CD14-positive monocyte (primary cell): ENCODE data around the gene NPAS2. TPM values are rescaled to one million over a fixed set of nuclear protein-coding genes. Genes with fewer than 3 reads are reported as not detected.

Experiments used
- DNase-seq, 3 donors: peaks; one replicate each; pipeline ENCODE4 v3.0.0-alpha.2; 2011 to 2022
- H2AFZ ChIP-seq: 2 replicates; pipeline ENCODE4 v1.6.0; 2012; ENCODE audit warnings: mild to moderate bottlenecking, low read depth, low read length, inconsistent platforms; ENCODE audit not compliant: insufficient read depth, poor library complexity, severe bottlenecking
- H3K27ac ChIP-seq, 2 donors: 1 replicate in 1 of 2; 2 replicates in 1 of 2; pipeline ENCODE4 v1.5.1; 2012 to 2013; ENCODE audit warnings: low read length in 2 of 2, control low read depth in 1 of 2, inconsistent platforms in 1 of 2, low read depth in 1 of 2, mild to moderate bottlenecking in 1 of 2
- H3K27me3 ChIP-seq, 2 donors: one replicate each; pipeline versions ENCODE4 v1.6.0 to v1.6.1; 2011 to 2013; ENCODE audit warnings: low read length in 2 of 2; ENCODE audit not compliant: control insufficient read depth in 2 of 2, insufficient read depth in 2 of 2
- H3K36me3 ChIP-seq, 2 donors: replicated peaks in 1 of 2; 1 replicate in 1 of 2; 2 replicates in 1 of 2; pipeline versions ENCODE4 v1.5.1 to v1.6.1; 2012 to 2013; ENCODE audit warnings: low read length in 2 of 2, control low read depth in 1 of 2, inconsistent platforms in 1 of 2, mild to moderate bottlenecking in 1 of 2; ENCODE audit not compliant: insufficient read depth in 2 of 2, control insufficient read depth in 1 of 2
- H3K4me1 ChIP-seq, 2 donors: 1 replicate in 1 of 2; 2 replicates in 1 of 2; pipeline versions ENCODE4 v1.5.1 to v1.6.1; 2012 to 2013; ENCODE audit warnings: low read length in 2 of 2, control low read depth in 1 of 2, inconsistent platforms in 1 of 2, mild to moderate bottlenecking in 1 of 2, moderate library complexity in 1 of 2; ENCODE audit not compliant: insufficient read depth in 2 of 2, control insufficient read depth in 1 of 2
- H3K4me2 ChIP-seq: replicated peaks from 2 replicates; pipeline ENCODE3; 2012; ENCODE audit warnings: low read length, moderate library complexity, mild to moderate bottlenecking; ENCODE audit not compliant: poor library complexity, severe bottlenecking; ENCODE audit errors: extremely low read depth
- H3K4me3 ChIP-seq, 3 experiments: fragments of 200-600 bp in 1 of 3; sonication (generic) in 1 of 3; replicated peaks in 1 of 3; 1 replicate in 2 of 3; 2 replicates in 1 of 3; pipeline ENCODE4 v1.5.1; 2011 to 2013; ENCODE audit warnings: low read length in 3 of 3, mild to moderate bottlenecking in 3 of 3, control low read depth in 2 of 3, low read depth in 2 of 3, inconsistent platforms in 1 of 3, moderate library complexity in 1 of 3
- H3K79me2 ChIP-seq: 2 replicates; pipeline ENCODE4 v1.6.0; 2012; ENCODE audit warnings: mild to moderate bottlenecking, control low read depth, inconsistent platforms, low read length, moderate library complexity; ENCODE audit not compliant: insufficient read depth
- H3K9ac ChIP-seq: 2 replicates; pipeline ENCODE4 v1.6.0; 2017; ENCODE audit warnings: low read length, mild to moderate bottlenecking; ENCODE audit not compliant: insufficient read depth, poor library complexity, severe bottlenecking
- H3K9me3 ChIP-seq, 2 donors: replicated peaks in 1 of 2; 1 replicate in 1 of 2; 2 replicates in 1 of 2; pipeline versions ENCODE4 v1.5.1 to v1.6.1; 2012 to 2013; ENCODE audit warnings: low read length in 2 of 2, control low read depth in 1 of 2; ENCODE audit not compliant: control insufficient read depth in 1 of 2, insufficient read depth in 1 of 2
- H4K20me1 ChIP-seq: 2 replicates; pipeline ENCODE4 v1.6.0; 2012; ENCODE audit warnings: mild to moderate bottlenecking, low read length, control low read depth, moderate library complexity; ENCODE audit not compliant: insufficient read depth
- H3K27ac Mint-ChIP-seq, 7 donors: one replicate each; pipeline ENCODE4 v1.8.0; 2020; ENCODE audit warnings: mild to moderate bottlenecking in 7 of 7, mixed read lengths in 7 of 7, moderate library complexity in 6 of 7, inconsistent platforms in 2 of 7
- H3K27me3 Mint-ChIP-seq, 3 donors: one replicate each; pipeline ENCODE4 v1.8.0; 2021 to 2022; ENCODE audit warnings: low read depth in 3 of 3, mild to moderate bottlenecking in 3 of 3, mixed read lengths in 3 of 3, moderate library complexity in 3 of 3, inconsistent platforms in 1 of 3
- H3K36me3 Mint-ChIP-seq, 2 donors: one replicate each; pipeline ENCODE4 v1.8.0; 2020; ENCODE audit warnings: mixed read lengths in 2 of 2, inconsistent platforms in 1 of 2, mild to moderate bottlenecking in 1 of 2
- H3K4me1 Mint-ChIP-seq: one replicate; pipeline ENCODE4 v1.8.0; 2020; ENCODE audit warnings: mild to moderate bottlenecking, mixed read lengths
- H3K4me3 Mint-ChIP-seq, 2 donors: one replicate each; pipeline ENCODE4 v1.8.0; 2020; ENCODE audit warnings: mild to moderate bottlenecking in 2 of 2, mixed read lengths in 2 of 2, moderate library complexity in 1 of 2
- H3K9me3 Mint-ChIP-seq, 7 donors: one replicate each; pipeline ENCODE4 v1.8.0; 2020 to 2022; ENCODE audit warnings: mixed read lengths in 7 of 7, mild to moderate bottlenecking in 6 of 7, moderate library complexity in 6 of 7, inconsistent platforms in 2 of 7
- CTCF ChIP-seq: fragments of 200-600 bp; IDR thresholded peaks from one replicate; pipeline ENCODE4 v1.8.0; 2022; ENCODE audit warnings: antibody characterized with exemption, mild to moderate bottlenecking
- WGBS: methylation state at CpG from one replicate; pipeline ENCODE4 v1.1.5; 2013; ENCODE audit warnings: missing lambda C conversion rate; ENCODE audit not compliant: insufficient coverage; 5-methylcytosine and 5-hydroxymethylcytosine counted together
- intact Hi-C, 2 donors: fragments of 100-400 bp; cut with micrococcal nuclease; formaldehyde crosslinking; loops; one replicate each; pipeline versions ENCODE4 v1.15.0 to v1.15.1; 2023
- polyA plus RNA-seq, 3 donors: library from polyadenylated mRNA; depleted of rRNA in 1 of 3; unstranded in 2 of 3; stranded (reverse) in 1 of 3; fragments of 300-500 nt in 2 of 3; fragments of >200 nt in 1 of 3; fragmentation: Illumina TruSeq in 2 of 3; gene quantifications; 1 replicate in 2 of 3; 2 replicates in 1 of 3; pipeline ENCODE4 v1.2.3, GENCODE V29; 2012 to 2021

NPAS2 gene
- polyA plus RNA-seq, 3 donors = not detected

- Mint-ChIP-seq H3K27ac (no peak overlapping the region), H3K27me3 (peaks cover 1 to 3% (median 2%) of the 10 kb centered on the region in 3 donors), H3K4me3 (no peak overlapping the region), H3K36me3 (no peaks in the 10 kb centered on the region), H3K9me3 (peaks cover 0 to 3% (median 0%) of the 10 kb centered on the region in 7 donors), H3K4me1 (no peaks in the 10 kb centered on the region)
- H3K79me2 ChIP-seq = no peaks in the 10 kb centered on the region
- H3K27ac ChIP-seq = no peak overlapping the region
- H2AFZ ChIP-seq = no peak overlapping the region
- H3K9ac ChIP-seq = no peak overlapping the region
- H3K36me3 ChIP-seq = no peaks in the 10 kb centered on the region
- H3K4me1 ChIP-seq = no peaks in the 10 kb centered on the region
- no peak overlapping the region for H3K4me3 ChIP-seq
- no peaks in the 10 kb centered on the region for H3K9me3 ChIP-seq
- 86% methylated on average over 7 of the region's 11 CpGs for WGBS
- H3K27me3 ChIP-seq = no peaks in the 10 kb centered on the region
- no peaks in the 10 kb centered on the region for H4K20me1 ChIP-seq
- intact Hi-C loops = loop anchor here (10.0 kb wide), 2 partner anchors 371 to 1431 kb away; no protein-coding TSS in a partner anchor
- TF ChIP-seq CTCF = no peak
- DNase-seq = no peak
- no peak overlapping the region for H3K4me2 ChIP-seq
Measured at GRCh38 chr2:100986157-100986556, 166.2 kb downstream of the NPAS2 start.

GRCh38 chr2:100987536-100987935 lies 167.6 kb downstream of the NPAS2 start:
- Mint-ChIP-seq H3K27ac (no peak overlapping the region), H3K9me3 (peaks cover 0 to 3% (median 0%) of the 10 kb centered on the region in 7 donors), H3K4me1 (peaks cover 4% of the 10 kb centered on the region), H3K36me3 (no peaks in the 10 kb centered on the region), H3K4me3 (no peak overlapping the region), H3K27me3 (peaks cover 0 to 3% (median 1%) of the 10 kb centered on the region in 3 donors)
- H3K79me2 ChIP-seq = no peaks in the 10 kb centered on the region
- H3K9me3 ChIP-seq = no peaks in the 10 kb centered on the region
- intact Hi-C loops = loop anchor here (10.0 kb wide), 2 partner anchors 373 to 1433 kb away; no protein-coding TSS in a partner anchor
- no peak overlapping the region for H3K27ac ChIP-seq
- no peak for DNase-seq
- no peaks in the 10 kb centered on the region for H3K36me3 ChIP-seq
- H3K4me3 ChIP-seq = no peak overlapping the region
- 94% methylated on average over 2 of the region's 3 CpGs for WGBS
- H4K20me1 ChIP-seq = no peaks in the 10 kb centered on the region
- no peak for TF ChIP-seq CTCF
- no peak overlapping the region for H3K9ac ChIP-seq
- H3K4me2 ChIP-seq = no peak overlapping the region
- no peaks in the 10 kb centered on the region for H3K27me3 ChIP-seq
- H3K4me1 ChIP-seq = peaks cover 0 to 4% of the 10 kb centered on the region in 2 donors
- no peak overlapping the region for H2AFZ ChIP-seq
